Activated CD8-positive, alpha-beta memory T cell treated with anti-CD3 and anti-CD28 coated beads, Interleukin-2, amount 50 U/mL, for 4 hours (primary cell): Measurements from ENCODE around the gene ALX3.

ENCODE experiments used
- DNase-seq: peaks from one replicate; pipeline ENCODE4 v3.0.0-alpha.2; 2020

ALX3 gene

DNA sequence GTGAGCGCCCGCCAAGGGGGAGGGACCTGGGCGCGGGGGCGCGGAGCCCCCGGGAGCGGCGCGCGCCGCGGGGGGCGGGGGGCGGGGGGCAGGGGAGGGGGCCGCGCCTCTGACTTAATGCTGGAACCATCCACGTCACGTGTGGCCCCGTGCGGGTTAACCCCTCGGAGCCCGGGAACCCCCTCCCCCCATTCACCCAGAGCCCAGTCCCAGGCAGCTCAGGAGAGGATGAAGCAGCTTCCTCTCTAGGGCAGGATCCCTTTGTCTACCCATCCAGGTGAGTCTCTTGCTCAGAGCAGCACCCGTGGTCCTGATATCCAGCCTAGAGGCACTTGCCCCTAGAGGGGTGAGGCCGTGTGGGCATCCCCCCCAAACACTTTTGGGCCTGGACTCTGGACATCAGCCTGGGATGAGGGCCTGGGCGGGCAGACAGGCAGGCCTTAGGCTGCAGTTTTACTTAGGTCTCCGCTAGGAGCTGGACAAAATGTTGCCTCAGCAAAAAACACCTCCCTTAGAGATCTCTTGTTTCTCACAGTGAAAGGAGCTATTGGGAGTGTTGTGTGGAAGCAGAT, at the start of gene ALX3:
TSS of gene ALX3 (minus strand) at position 2 of the 572 bp plus-strand sequence. CDS start 60 bp downstream, outside the sequence.
- DNase-seq = no peak

DNA sequence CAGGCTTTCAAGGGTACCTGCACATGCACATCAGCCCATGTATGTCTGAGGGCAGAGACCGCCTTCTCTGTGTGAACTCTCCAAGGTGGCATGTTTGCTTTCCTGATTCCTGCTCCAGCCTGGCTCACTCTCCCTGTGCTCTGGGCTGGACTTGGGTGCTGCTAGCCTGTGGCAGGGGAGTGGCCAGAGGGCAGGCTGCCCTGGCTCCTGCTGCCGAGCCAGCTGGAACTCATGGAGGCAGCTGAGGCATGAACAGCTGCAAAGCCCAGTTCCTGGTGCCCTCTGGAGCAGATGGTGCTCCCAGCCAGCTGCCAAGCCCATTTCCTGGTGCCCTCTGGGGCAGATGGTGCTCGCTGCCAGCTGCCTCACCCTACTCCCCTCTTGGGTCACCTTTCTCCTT, 49.4 kb upstream of the ALX3 start:
- DNase-seq = no peak

DNA sequence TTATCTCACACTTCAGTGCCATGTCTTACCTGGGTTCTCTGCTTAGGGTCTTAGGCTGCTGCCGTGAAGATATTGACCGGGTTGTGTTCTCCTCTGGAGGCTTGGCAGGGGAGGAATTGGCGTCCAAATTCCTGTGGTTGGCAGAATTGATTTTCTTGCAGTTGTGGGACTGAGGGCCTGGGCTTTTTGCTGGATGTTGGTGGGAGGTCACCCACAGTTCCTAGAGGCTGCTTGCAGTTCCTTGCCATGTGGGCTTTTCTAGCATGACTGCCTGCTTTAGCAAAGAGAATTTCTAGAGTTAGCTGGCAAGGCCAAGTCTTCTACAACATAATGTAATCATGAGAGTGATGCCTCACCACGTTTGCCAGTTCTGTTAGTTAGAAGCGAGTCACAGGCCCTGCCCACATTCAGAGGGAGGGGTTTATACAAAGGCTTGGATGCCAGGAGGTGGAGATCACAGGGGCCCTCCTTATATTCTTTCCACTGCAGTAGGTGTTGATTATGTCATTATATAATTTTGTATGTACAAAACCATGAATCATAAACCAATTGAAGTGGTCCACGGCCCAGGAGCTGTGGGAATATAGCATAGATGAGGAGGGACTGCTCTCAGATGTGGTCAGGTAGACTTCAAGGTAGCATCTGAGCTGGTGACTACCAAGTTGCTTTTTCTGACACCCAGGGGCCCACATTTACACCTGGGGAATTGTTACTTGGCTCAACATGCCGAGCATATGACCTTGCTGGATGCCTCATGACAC, 48.3 kb upstream of the ALX3 start:
- no peak for DNase-seq

DNA sequence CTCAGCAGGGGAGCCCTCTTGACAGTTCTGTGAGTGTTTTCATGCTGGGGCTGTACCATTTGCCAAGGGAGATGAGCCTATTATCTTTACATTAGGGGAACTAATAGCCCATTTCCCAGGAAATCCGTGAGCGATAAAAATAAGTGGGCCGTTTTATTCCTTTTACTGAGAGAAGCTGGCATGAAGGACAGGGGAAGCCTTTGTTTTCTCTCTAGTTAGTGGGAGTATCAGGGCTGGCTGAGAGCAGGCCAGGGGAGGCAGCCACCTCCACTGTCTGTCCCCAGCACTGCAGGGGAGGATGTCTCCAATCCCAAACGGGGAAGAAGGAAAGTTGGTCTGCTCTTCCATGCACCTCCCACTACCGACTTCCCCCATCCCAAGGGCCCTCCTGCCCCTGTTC, 44.3 kb upstream of the ALX3 start:
- no peak for DNase-seq

DNA sequence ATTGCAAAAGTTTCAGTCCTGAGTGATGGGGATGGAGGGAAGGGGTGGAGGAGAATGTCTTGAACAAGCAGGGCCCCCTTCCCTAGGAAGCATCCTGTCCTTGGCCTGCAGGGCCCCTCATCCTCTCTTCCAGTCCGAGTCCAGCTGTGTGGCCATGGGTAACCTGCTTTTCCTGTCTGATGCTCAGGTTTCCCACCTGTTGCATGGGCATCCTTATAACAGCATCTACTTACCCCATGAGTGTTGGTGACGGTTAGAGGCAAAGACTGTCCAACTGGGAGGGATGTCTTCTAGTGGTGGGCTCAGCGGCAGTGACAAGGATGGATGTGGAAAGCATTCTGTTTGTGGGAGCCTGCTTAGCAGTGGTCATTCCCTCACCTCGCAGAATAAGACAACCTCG, 43.7 kb upstream of the ALX3 start:
- DNase-seq = no peak

DNA sequence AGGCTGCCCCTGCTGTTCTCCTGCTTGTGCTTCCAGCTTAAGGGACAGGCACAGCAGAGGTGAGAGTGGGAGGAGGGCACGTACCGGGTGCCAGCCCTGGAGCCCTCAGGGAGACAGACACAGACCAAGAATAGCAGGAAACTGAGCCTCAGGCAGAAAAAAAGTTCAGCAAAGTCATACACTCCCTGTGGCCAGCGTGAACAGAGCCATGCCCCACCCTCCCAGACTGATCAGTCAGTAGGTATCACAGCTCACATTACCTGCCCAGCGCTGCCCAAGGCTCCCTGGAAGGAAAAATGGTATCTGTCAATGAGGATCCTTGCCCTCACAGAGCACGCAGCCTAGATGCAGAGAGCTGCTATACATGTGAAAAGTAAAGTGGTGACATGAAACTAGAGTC, 43.1 kb upstream of the ALX3 start:
- no peak for DNase-seq

DNA sequence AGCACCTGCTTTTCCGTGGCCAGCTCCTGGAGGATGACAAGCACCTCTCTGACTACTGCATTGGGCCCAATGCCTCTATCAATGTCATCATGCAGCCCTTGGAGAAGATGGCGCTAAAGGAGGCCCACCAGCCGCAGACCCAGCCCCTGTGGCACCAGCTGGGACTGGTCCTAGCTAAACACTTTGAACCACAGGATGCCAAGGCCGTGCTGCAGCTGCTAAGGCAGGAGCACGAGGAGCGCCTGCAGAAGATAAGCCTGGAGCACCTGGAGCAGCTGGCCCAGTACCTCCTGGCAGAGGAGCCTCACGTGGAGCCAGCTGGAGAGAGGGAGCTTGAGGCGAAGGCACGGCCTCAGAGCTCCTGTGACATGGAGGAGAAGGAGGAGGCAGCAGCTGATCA, 42.2 kb upstream of the ALX3 start:
- no peak for DNase-seq

DNA sequence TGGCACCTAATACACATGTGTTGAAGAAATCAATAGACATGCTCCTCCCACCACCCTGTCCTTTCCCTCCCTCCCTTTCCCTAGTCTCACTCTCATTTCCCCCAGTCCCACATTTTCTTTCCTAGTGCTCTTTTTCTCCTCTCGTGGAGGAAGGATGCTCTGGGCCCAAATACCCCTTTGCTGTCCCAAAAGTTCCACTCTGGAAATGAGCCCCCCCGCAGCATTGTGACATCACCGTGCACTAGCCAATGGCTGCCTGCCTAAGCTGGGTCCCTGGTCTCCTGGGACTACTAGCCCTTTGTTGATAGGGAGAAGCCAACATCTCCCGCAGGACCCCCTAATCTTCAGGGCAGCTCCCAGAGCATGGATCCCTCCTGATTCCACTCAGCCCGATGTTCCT, 41.7 kb upstream of the ALX3 start, which contains the start of gene UBL4B:
TSS of gene UBL4B (plus strand) at position 301 of the 400 bp plus-strand sequence. CDS start at position 393, 92 bp downstream.
- DNase-seq = no peak

DNA sequence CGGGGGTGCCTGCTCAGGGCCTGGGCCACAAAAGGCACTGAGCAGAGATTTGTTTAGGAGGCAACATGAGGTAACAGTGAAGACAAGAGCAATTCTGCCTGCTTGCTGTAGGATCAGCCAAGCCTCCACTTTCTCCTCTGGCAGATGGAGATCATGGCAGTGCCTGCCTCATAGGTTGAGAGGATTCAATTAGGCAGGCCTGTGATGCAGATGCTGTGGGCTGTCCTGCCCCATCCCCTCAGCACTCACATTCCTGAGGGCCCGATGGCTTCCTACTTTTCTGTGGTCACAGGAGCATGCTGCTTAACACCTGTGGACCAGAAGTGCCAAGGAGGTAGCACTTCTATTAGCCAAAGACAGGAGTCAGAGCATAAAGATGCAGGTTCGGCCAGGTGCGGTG, 40.6 kb upstream of the ALX3 start:
- DNase-seq = no peak

DNA sequence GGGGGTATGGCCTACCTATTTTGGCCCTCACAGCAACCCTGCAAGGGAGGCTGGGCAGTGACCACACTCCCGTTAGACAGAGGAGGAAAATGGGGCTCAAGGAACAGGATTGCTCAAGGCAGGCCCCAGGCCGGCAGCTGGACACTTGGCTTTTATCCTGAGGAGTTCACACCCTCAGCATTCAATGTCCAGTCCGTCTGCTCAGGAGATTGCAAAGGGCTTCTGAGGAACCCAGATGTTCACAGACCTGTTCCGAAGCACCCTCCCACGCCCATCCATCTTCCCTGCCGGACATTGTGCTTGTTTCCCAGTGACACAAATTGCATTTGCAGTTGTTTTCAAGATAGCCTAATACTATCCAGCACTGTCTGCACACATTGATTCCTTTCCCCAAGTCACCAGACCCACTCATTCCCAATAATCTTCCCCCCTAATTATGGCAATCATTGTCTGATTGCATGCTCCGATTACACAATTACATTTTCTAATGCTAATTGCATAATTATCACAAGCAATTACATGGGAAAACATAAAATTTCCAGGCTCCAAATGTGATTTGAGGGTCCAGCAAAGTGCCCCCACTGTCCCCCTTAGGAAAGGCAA, 37.5 kb upstream of the ALX3 start:
- DNase-seq = no peak

DNA sequence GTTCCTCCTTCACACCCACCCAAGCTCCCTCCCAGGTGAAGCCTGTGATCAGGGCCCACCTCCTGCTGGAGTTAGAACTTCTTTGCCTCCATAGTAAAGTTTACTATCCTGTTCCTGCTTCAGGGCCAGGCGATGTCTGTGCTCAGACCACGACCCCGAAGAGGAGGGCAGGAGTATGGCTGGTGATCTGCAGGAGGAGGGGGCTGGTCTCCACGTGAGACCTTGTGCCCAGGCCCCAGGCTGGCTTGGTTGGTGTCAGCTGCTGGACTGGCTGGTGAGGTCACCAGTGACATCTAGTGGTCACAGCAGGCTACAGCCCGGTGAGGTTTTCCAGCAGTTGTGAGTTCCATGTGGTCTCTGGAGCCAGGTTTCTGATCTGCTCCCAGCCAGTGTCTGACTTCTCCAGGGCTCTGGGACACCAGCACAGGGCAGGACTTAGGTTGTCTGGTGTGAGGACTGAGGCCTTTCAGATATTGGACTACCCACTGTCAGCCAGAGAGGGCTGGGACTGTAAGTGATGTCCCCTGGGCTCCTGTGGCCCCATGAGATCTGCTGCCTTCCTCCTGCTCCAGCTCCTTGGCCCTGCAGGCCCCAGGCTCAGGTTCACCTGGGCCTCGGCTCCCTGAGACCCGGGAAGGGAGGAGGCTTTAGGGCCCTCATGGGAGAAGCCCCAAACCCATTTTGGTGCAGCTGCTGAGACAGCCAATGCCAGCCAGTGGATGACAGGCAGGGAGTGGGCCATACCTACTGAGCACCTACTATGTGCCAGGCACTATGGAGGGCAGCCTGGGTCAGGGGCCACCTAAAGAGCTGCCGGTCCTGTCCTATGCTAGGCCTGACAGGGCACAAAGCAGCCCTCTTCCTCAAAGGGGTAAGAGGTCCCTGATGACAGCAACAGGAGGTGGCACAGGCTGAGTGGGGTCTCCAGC, 35.8 kb upstream of the ALX3 start:
- peak; percentile 56 for DNase-seq

DNA sequence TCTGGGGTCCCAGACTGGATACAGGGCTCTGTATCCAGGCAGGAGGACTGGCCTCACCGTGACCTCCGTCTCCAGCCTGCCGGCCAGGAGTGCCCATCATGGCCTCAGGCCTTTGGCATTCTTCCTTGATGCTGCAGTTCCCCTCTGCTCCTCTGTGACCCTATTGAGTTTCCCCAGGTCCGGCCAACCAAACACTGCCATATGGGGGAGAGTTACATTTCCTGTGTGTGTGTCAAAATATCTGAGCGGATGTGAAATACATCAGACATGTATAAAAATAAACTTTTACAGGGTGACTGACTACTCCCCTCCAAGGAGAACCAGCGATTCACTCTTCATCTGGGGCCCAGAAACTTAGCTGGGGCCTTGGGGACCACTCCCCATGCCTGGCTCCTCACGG, 31.6 kb upstream of the ALX3 start:
- no peak for DNase-seq

DNA sequence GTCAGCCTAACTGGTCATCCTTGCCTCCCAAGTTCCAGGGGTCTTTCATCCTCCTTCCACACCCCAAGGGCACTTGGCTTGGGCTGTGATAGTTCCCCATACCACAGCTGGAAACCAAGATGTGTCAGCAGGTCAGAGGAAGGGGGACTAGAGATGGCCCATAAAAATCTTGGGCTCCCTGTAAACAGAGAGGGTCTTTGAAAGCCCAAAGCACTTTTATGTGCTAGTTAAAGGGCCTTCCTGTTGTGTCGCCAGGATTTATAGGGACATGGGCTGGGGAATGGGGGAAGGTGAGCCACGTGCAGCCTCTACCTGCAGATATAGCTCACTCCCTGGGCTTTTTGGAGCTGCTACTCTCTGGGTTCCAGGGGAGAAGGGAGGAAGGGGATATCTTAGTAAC, 29.9 kb upstream of the ALX3 start:
- no peak for DNase-seq

DNA sequence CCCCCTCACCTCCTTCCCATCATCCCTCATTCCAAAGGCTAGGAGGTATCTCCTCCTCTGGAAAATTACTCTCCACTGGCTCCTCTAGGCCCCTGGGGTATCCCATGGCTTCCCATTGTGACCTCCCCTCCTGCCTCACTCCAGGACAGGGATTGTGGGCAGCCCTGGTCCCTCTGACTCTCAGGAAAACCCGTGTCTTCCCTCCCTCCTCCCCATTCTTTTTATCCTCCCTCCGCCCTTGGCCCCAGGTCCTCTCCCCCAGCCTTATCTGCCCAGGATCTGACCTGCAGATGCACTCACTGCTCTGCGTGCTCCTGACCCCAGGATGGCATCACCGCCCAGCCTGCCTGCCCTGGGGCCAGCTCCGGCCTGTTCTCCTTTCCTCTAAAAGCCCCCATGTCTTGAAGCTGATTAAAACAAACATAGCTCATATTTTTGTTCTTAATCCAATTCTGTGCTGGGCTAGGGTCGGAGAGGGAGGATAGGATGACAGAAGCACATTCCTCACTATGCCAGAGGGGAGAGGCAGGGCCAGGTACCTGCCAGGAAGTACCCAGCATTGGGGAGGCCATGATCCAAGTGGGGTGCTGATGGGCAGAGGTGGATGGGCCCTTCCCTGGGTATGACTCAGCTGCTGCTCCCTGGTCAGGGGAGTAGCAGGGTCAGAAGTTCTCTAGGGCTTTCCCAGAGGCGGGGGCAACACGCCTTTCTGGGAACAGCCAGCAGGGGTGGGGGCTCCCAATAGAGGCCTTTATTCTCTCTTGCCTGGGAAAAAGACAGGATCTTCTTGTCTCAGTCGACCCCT, 28.0 kb upstream of the ALX3 start:
- no peak for DNase-seq

DNA sequence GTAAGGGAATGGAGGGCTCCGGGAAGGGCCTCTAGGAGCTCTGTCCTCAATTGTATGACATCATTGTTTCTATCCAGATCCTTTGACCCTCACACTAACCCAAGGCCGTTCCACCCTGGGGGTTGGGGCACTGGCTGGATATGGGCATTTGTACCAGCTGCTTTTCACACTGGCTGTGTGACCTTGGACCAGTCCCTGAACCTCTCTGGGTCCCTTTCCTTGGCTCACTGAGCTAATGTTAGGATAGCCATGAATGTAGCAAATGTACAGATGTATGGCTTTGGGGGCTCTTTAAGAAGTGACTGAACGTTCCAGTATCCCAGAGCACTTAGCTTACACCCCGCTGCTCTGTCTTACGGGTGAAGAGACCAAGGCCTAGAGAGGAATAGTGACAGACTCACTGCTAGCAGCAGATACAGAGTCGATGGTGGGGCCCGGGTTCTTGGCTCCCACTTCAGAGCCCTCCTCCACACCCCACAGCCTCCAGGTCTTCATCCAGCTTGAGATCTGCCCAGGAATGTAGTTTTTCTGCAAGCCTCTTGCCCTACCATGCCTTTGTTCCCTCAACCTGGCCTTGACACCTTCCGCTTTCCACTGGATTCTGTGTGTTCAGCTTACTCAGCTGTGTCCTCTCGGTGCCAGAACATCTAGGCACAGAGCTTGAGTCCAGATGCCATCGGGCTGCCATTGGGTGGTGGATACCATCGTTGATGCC, 27.2 kb upstream of the ALX3 start:
- DNase-seq = no peak

DNA sequence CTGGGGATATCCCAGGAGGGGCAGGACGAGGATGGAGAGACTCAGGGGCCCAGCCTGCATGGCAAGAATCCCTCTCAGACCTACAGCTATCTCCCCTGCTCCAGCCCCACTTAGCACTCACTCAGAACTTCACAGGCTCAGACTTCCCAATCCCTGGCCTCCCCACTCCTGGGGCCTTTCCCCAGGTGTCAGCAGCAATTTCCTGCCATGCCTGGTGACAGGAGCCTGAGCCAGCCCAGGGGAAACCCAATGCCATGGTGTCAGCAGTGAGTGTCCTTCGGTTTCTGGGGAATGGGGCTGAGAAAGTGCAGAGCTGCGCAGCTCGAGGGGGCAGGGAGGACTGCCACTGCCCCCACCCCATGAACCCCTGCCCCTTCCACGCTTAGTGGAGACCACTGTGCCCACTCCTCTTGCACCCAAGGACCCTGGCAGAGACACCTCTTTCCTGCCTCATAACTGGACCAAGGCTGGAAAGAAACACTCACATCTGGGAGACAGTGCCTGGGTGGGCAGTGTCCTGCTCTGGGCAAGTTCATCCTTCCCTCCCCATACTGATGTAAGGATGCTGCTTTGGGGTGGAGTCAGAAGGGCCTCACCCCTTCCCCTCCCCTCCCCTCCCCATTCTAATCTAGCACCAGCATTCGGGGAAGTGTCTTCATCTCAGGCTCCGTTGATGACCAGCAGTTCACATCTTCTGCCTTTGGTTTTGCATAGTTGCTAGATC, 24.6 kb upstream of the ALX3 start:
- DNase-seq = no peak

DNA sequence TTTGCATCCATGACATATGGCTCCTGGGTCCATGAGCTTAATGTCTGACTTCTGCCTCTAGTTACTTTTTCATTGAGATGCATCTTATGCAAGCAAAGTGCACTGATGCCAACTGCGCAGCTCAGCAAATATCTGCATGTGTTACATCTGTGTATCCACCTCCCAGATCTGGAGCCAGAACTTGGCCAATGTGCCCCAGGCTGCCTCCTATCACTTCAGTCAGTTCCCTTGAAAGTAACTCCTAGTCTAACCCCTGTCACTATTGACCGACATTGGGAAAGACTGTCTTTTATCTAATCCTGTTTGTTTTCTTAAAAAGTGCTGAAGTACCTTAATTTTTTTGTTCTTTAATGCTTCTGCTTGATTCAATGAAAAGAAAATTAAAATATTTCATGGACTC, 22.5 kb upstream of the ALX3 start:
- no peak for DNase-seq

DNA sequence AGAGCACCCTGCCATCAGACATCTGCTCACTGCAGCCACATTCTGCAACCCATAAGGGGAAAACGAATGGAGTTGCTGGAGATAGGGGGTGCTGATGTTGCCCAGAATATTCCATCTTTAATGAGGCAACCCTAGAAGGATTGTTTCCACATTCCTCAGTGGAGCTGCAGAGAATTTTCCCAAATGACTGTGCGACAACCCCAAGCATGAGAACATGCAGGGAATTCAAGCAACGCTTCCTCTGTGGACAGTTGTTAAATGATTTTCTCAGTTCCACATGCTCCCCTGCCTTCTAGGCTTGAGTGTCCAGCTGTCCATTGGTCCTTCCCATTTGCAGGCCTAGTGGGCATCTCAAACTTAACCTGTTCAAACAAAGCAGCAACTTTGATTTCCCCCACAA, 21.3 kb upstream of the ALX3 start:
- no peak for DNase-seq

DNA sequence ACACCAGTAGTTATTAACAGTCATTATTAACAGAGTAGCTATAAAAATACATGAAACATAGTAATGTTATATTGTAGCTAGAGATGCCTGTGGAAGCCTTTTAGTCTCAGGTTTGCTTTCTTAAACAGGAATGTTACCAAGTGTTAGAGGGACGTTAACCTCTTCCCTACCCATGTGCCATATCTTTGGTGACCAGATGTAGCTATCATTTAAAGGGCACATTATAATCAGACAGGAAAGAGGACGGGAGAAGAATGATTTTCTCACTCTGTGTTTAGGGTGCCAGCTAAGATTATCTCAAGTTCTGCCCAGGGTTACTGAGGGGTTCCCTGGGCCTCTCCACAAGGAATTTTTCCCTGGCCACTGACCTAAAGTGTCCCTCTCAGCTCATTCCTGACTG, 20.9 kb upstream of the ALX3 start:
- DNase-seq = no peak

DNA sequence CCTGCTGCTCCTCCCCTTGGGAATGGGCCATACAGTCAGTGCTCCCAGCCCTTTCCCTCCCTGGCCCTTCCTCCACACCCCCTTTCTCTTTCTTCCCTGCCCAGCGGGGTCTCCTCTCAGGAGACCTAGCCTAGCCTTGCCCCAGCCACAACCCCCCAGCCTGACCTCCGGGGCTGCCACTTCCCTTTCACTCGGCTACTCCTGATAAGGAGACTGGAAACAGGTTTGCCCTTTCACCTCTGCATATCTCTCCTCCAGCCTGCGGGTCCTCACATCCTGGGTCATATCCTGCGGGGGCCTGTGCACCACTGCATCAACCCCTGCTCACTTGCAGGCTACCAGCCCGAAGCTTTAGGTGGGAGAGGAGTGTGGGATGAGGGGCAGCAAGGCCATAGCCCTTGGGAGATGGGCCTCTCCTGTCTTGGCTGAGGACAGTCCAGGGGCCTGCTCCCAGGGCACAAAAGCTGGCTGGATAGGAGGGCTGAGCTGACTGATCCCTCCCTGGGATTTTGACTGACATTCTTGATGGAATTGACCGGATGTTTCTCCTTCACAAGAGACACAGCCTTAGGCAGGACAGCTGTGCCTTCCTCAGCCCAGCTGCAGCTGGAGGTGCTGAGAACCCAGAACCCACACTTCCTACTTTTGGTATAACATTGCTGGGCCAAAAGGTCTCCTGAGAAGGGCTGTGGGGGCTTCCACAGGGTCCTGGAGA, 19.2 kb upstream of the ALX3 start:
- no peak for DNase-seq
